HG03135 (cell line): ENCODE measurements around the gene MUC4.

Experiments
- ATAC-seq: cut with Tn5 transposase; IDR thresholded peaks from one replicate; pipeline ENCODE4 v1.9.1; 2021; ENCODE audit warnings: mild to moderate bottlenecking, moderate library complexity; ENCODE audit not compliant: unreplicated experiment

MUC4 gene

GRCh38 chr3:195704433-195704999 is 107.2 kb downstream of the MUC4 start:
- ATAC-seq, result no peak

- no peak for ATAC-seq
Observed at GRCh38 chr3:195703776-195704175, 108.0 kb downstream of the MUC4 start.

DNA sequence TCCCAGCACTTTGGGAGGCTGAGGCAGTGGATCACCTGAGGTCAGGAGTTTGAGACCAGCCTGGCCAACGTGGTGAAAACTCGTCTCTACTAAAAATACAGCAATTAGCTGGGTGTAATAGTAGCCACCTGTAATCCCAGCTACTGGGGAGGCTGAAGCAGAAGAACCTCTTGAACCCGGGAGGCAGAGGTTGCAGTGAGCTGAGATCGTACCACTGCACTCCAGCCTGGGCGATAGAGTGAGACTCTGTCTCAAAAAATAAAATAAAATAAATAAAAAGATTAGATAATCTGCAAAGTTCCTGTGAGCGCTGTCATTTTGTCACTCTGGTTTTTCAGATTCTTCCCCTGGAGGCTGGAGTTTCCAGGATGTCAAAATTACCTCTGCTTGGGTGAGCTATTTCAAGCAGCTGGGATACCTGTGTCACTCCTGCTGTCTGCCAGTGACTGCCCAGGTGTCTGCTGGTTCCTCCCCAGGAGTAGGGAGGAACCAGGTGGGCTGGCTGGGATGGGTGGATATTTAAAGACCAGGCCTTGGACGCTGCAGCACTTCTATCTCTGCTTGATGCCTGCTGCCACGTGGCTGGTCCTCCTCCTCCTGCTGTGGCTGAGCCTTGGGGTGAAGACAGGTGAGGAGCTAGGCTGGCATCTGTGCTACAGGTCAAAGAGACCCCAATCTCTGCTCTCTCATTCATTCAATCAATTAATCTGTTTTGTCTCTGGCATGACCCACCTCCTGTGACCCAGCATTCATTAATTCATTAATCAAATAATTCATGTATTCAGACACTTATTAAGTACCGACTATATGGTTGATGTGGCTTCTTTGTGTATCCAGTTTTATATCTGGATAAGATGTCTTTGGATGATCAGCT is 110.5 kb downstream of the MUC4 start:
- ATAC-seq, result no peak

- ATAC-seq, result no peak
Observed at GRCh38 chr3:195700319-195700718, 111.4 kb downstream of the MUC4 start.

- no peak for ATAC-seq
Observed at GRCh38 chr3:195699860-195700259, 111.9 kb downstream of the MUC4 start.

DNA sequence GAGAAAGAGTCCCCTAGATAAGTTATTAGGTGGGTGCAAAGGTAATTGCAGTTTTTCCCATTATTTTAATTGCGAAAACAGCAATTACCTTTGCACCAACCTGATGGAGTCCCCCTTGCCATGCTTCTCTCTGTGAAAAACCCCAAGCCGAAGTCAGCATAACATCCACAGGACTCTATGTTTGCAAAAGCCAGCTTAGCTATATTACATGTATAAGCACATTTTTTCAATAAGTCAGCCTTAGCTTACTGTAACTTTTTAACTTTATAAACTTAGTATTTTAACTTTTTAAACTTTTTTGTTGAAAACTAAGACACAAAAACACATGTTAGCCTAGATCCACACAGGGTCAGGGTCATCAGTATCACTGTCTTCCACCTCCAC is 112.3 kb downstream of the MUC4 start:
- no peak for ATAC-seq

- no peak for ATAC-seq
Observed at GRCh38 chr3:195698647-195699387, 112.9 kb downstream of the MUC4 start.

DNA sequence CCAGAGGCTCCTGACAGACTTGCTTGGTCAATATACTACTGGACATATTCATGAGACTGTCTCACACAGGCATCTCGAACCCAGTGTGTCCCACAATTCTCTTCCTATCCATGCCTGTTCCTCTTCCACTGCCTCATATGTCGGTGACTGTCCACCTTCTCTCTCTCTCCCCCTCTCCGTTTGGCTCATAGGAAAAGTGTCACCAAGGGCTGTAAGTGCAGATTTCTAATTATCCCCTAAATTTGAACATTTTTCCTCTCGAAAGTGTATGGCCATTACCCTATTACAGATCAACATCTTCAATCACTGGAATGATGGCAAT is 113.4 kb downstream of the MUC4 start:
- no peak for ATAC-seq

GRCh38 chr3:195697582-195698324 is 114.0 kb downstream of the MUC4 start:
- ATAC-seq, result no peak
